Measurements from ENCODE around the gene LCN2.
"Not testable (repeated sequence)": the region's sequence is repeated elsewhere in the genome, so short reads cannot be mapped to it uniquely, and the experiment has no call there.

LCN2 gene

GRCh38 chr9:128178806-128179431, 29.7 kb downstream of the LCN2 start:
- no peak for TF ChIP-seq EZH2phosphoT487 (IDR thresholded peaks at IDR 0.05; ENCODE audit: borderline replicate concordance)
- TF ChIP-seq CTCF (conservative IDR thresholded peaks at IDR 0.05; ENCODE audit: low read length): no peak
- no peak overlapping the region for H3K4me3 ChIP-seq (ENCODE audit: low read length, poor library complexity, severe bottlenecking)
- no peaks in the 10 kb centered on the region for H3F3A ChIP-seq (ENCODE audit: low read depth)
- no peak overlapping the region for H3K4me2 ChIP-seq (ENCODE audit: low read depth, low read length, poor library complexity, severe bottlenecking)
- H4K20me1 ChIP-seq (ENCODE audit: insufficient read depth, low read length, poor library complexity, severe bottlenecking): no peaks in the 10 kb centered on the region
- H3K27me3 ChIP-seq (ENCODE audit: insufficient read depth, low read length, poor library complexity, severe bottlenecking): no peaks in the 10 kb centered on the region
- peaks cover 42% of the 10 kb centered on the region; the same call in 1 of the 2 replicates for H3K36me3 ChIP-seq (ENCODE audit: insufficient read depth, low read length)
- no peaks in the 10 kb centered on the region for H3K9me3 ChIP-seq (ENCODE audit: insufficient read depth, low read depth, low read length)
- H2AFZ ChIP-seq (ENCODE audit: low read length): no peak overlapping the region
- no peaks in the 10 kb centered on the region for H3K79me2 ChIP-seq (ENCODE audit: insufficient read depth, low read length)
- no peaks in the 10 kb centered on the region for H3K9me2 ChIP-seq (replicated peaks; ENCODE audit: low read depth, low read length)
- H3K9ac ChIP-seq (ENCODE audit: low read depth, low read length, poor library complexity, severe bottlenecking): no peak overlapping the region
- no peaks in the 10 kb centered on the region for H3K4me1 ChIP-seq (ENCODE audit: insufficient read depth, low read length, poor library complexity, severe bottlenecking)

GRCh38 chr9:128180001-128180400, 30.7 kb downstream of the LCN2 start:
- H4K20me1 ChIP-seq (ENCODE audit: insufficient read depth, low read length, poor library complexity, severe bottlenecking): no peaks in the 10 kb centered on the region

GRCh38 chr9:128180447-128180846, 31.2 kb downstream of the LCN2 start:
- H3K9ac ChIP-seq (ENCODE audit: low read depth, low read length, poor library complexity, severe bottlenecking): no peak overlapping the region
- H3K27me3 ChIP-seq (ENCODE audit: insufficient read depth, low read length, poor library complexity, severe bottlenecking): no peaks in the 10 kb centered on the region
- no peaks in the 10 kb centered on the region for H3K9me2 ChIP-seq (replicated peaks; ENCODE audit: low read depth, low read length)
- no peaks in the 10 kb centered on the region for H3K9me3 ChIP-seq (ENCODE audit: insufficient read depth, low read depth, low read length)
- no peak overlapping the region for H2AFZ ChIP-seq (ENCODE audit: low read length)
- H3K36me3 ChIP-seq (ENCODE audit: insufficient read depth, low read length): peaks cover 38% of the 10 kb centered on the region; the same call in 1 of the 2 replicates
- H3K4me2 ChIP-seq (ENCODE audit: low read depth, low read length, poor library complexity, severe bottlenecking): no peak overlapping the region
- no peaks in the 10 kb centered on the region; the same call in 1 of the 2 replicates for H3F3A ChIP-seq (ENCODE audit: low read depth)
- no peak overlapping the region for H3K4me3 ChIP-seq (ENCODE audit: low read length, poor library complexity, severe bottlenecking)
- no peak for TF ChIP-seq EZH2phosphoT487 (IDR thresholded peaks at IDR 0.05; ENCODE audit: borderline replicate concordance)
- no peak for TF ChIP-seq CTCF (conservative IDR thresholded peaks at IDR 0.05; ENCODE audit: low read length)
- no peaks in the 10 kb centered on the region for H3K4me1 ChIP-seq (ENCODE audit: insufficient read depth, low read length, poor library complexity, severe bottlenecking)
- no peaks in the 10 kb centered on the region for H3K79me2 ChIP-seq (ENCODE audit: insufficient read depth, low read length)
- H4K20me1 ChIP-seq (ENCODE audit: insufficient read depth, low read length, poor library complexity, severe bottlenecking): no peaks in the 10 kb centered on the region

More at GRCh38 chr9:128180001-128180400, 30.7 kb downstream of the LCN2 start:
- no peaks in the 10 kb centered on the region for H3K4me1 ChIP-seq (ENCODE audit: insufficient read depth, low read length, poor library complexity, severe bottlenecking)
- TF ChIP-seq EZH2phosphoT487 (IDR thresholded peaks at IDR 0.05; ENCODE audit: borderline replicate concordance): no peak
- H3K27me3 ChIP-seq (ENCODE audit: insufficient read depth, low read length, poor library complexity, severe bottlenecking): no peaks in the 10 kb centered on the region
- no peak overlapping the region for H3K4me3 ChIP-seq (ENCODE audit: low read length, poor library complexity, severe bottlenecking)
- no peak overlapping the region for H3K9ac ChIP-seq (ENCODE audit: low read depth, low read length, poor library complexity, severe bottlenecking)
- H2AFZ ChIP-seq (ENCODE audit: low read length): no peak overlapping the region
- no peaks in the 10 kb centered on the region for H3K79me2 ChIP-seq (ENCODE audit: insufficient read depth, low read length)
- no peaks in the 10 kb centered on the region; the same call in 1 of the 2 replicates for H3F3A ChIP-seq (ENCODE audit: low read depth)
- H3K4me2 ChIP-seq (ENCODE audit: low read depth, low read length, poor library complexity, severe bottlenecking): no peak overlapping the region
- no peaks in the 10 kb centered on the region for H3K9me3 ChIP-seq (ENCODE audit: insufficient read depth, low read depth, low read length)
- H3K36me3 ChIP-seq (ENCODE audit: insufficient read depth, low read length): peaks cover 42% of the 10 kb centered on the region; the same call in 1 of the 2 replicates
- H3K9me2 ChIP-seq (replicated peaks; ENCODE audit: low read depth, low read length): no peaks in the 10 kb centered on the region

- peaks cover 28% of the 10 kb centered on the region; the same call in 1 of the 2 replicates for H3K36me3 ChIP-seq (ENCODE audit: insufficient read depth, low read length)
- H3K9me2 ChIP-seq (replicated peaks; ENCODE audit: low read depth, low read length); H3K9me3 ChIP-seq (ENCODE audit: insufficient read depth, low read depth, low read length); H3K9ac ChIP-seq (ENCODE audit: low read depth, low read length, poor library complexity, severe bottlenecking); H3K4me2 ChIP-seq (ENCODE audit: low read depth, low read length, poor library complexity, severe bottlenecking); H3K27me3 ChIP-seq (ENCODE audit: insufficient read depth, low read length, poor library complexity, severe bottlenecking); H2AFZ ChIP-seq (ENCODE audit: low read length); H3K79me2 ChIP-seq (ENCODE audit: insufficient read depth, low read length); H3F3A ChIP-seq (ENCODE audit: low read depth); H3K4me3 ChIP-seq (ENCODE audit: low read length, poor library complexity, severe bottlenecking); H3K4me1 ChIP-seq (ENCODE audit: insufficient read depth, low read length, poor library complexity, severe bottlenecking); H4K20me1 ChIP-seq (ENCODE audit: insufficient read depth, low read length, poor library complexity, severe bottlenecking): not testable (repeated sequence)
- TF ChIP-seq CTCF (conservative IDR thresholded peaks at IDR 0.05; ENCODE audit: low read length): peak; percentile 20; the same call in 1 of the 2 replicates
These were observed 32.2 kb downstream of the LCN2 start for GRCh38 chr9:128181480-128181879.

Measured in Loucy (cell line).